ENCODE measurements around the gene RASA2. TPM values are rescaled to one million over a fixed set of nuclear protein-coding genes. Genes with fewer than 3 reads are reported as not detected.

RASA2 gene
- polyA plus RNA-seq, 1 of the 3 experiments (the other 2 are of a cell fraction): 2.4 TPM

- Histone ChIP-seq H3K9ac (no peak overlapping the region), H3K27me3 (ENCODE audit: insufficient read depth) (no peaks in the 10 kb centered on the region), H2AFZ (ENCODE audit: low read depth) (no peak overlapping the region), H3K4me2 (no peak overlapping the region), H3K9me3 (no peaks in the 10 kb centered on the region), H3K4me1 (ENCODE audit: control insufficient read depth in 1 of 2, insufficient read depth in 2 of 2, low read depth in 1 of 2, low read length in 1 of 2) (peaks cover 0 to 15% of the 10 kb centered on the region in 2 experiments; a peak in 2 of 4 replicates), H3K27ac (ENCODE audit: low read depth in 2 of 2, low read length in 1 of 2) (no peak overlapping the region), H3K36me3 (replicated peaks in 1 of 2; ENCODE audit: control insufficient read depth in 1 of 2, insufficient read depth in 2 of 2, low read length in 1 of 2) (peaks cover 17 to 37% of the 10 kb centered on the region in 2 experiments), H3K9me2 (no peaks in the 10 kb centered on the region), H4K20me1 (ENCODE audit: insufficient read depth) (no peaks in the 10 kb centered on the region), H3F3A (replicated peaks; ENCODE audit: insufficient read depth) (peaks cover 15% of the 10 kb centered on the region), H3K79me2 (ENCODE audit: insufficient read depth) (peaks cover 16% of the 10 kb centered on the region), H3K4me3 (ENCODE audit: low read depth in 2 of 2, low read length in 1 of 2) (no peak overlapping the region)
- POLR2A ChIA-PET: no interaction called here
- TF ChIP-seq MAX (IDR thresholded peaks at IDR 0.05; ENCODE audit: low read depth) (no peak), JUND (IDR thresholded peaks at IDR 0.05) (no peak), POLR2AphosphoS5 (IDR thresholded peaks at IDR 0.05; ENCODE audit: low read depth, low read length) (no peak), NFIC (IDR thresholded peaks at IDR 0.05; ENCODE audit: borderline replicate concordance) (no peak), EZH2phosphoT487 (IDR thresholded peaks at IDR 0.05; ENCODE audit: borderline replicate concordance, low read depth) (no peak), TAF1 (IDR thresholded peaks at IDR 0.05; ENCODE audit: borderline replicate concordance, low read depth, low read length) (no peak), SMC3 (IDR thresholded peaks at IDR 0.05; ENCODE audit: low read depth, low read length) (no peak), USF2 (IDR thresholded peaks at IDR 0.05; ENCODE audit: borderline replicate concordance, low read depth, low read length) (no peak), NRF1 (IDR thresholded peaks at IDR 0.05; ENCODE audit: low read depth, low read length) (no peak), RCOR1 (IDR thresholded peaks at IDR 0.05; ENCODE audit: low read length) (no peak), USF1 (IDR thresholded peaks at IDR 0.05; ENCODE audit: borderline replicate concordance, low read depth) (no peak), TEAD4 (IDR thresholded peaks at IDR 0.05; ENCODE audit: borderline replicate concordance, insufficient read depth) (no peak), RFX5 (IDR thresholded peaks at IDR 0.05; ENCODE audit: low read length) (no peak)
- DNase-seq: no peak
- WGBS (ENCODE audit: low lambda C conversion rate): 53% methylated on average over 1 of the region's 1 CpG
- CTCF ChIA-PET: interaction anchor here (1.0 kb wide), 1 partner anchor 13 kb away, joined by 3 read pairs; no protein-coding TSS in a partner anchor
These were observed 43.0 kb downstream of the RASA2 start for GRCh38 chr3:141529717-141530414.

GRCh38 chr3:141530415-141530768 lies 43.6 kb downstream of the RASA2 start:
- Histone ChIP-seq H3K9me3 (no peaks in the 10 kb centered on the region), H3K4me1 (ENCODE audit: control insufficient read depth in 1 of 2, insufficient read depth in 2 of 2, low read depth in 1 of 2, low read length in 1 of 2) (peaks cover 0 to 15% of the 10 kb centered on the region in 2 experiments; a peak in 2 of 4 replicates), H2AFZ (ENCODE audit: low read depth) (no peak overlapping the region), H3F3A (replicated peaks; ENCODE audit: insufficient read depth) (peaks cover 15% of the 10 kb centered on the region), H4K20me1 (ENCODE audit: insufficient read depth) (no peaks in the 10 kb centered on the region), H3K79me2 (ENCODE audit: insufficient read depth) (peaks cover 11% of the 10 kb centered on the region), H3K4me3 (ENCODE audit: low read depth in 2 of 2, low read length in 1 of 2) (no peak overlapping the region), H3K27ac (ENCODE audit: low read depth in 2 of 2, low read length in 1 of 2) (no peak overlapping the region), H3K9me2 (no peaks in the 10 kb centered on the region), H3K9ac (no peak overlapping the region), H3K4me2 (no peak overlapping the region), H3K27me3 (ENCODE audit: insufficient read depth) (no peaks in the 10 kb centered on the region), H3K36me3 (replicated peaks in 1 of 2; ENCODE audit: control insufficient read depth in 1 of 2, insufficient read depth in 2 of 2, low read length in 1 of 2) (peaks cover 17 to 40% of the 10 kb centered on the region in 2 experiments)
- POLR2A ChIA-PET: no interaction called here
- no peak for DNase-seq
- CTCF ChIA-PET: interaction anchor here (0.8 to 1.0 kb wide), 2 partner anchors 14 to 73 kb away, joined by 3 read pairs; no protein-coding TSS in a partner anchor
- WGBS (ENCODE audit: low lambda C conversion rate): 50% methylated on average over 1 of the region's 1 CpG
- TF ChIP-seq RAD21 (IDR thresholded peaks at IDR 0.05; ENCODE audit: low read length): no peak
- no peak for TF ChIP-seq REST (IDR thresholded peaks at IDR 0.05; ENCODE audit: low read depth, low read length)
- no peak for TF ChIP-seq YY1 (IDR thresholded peaks at IDR 0.05; ENCODE audit: low read depth)
- no peak for TF ChIP-seq MEF2A (IDR thresholded peaks at IDR 0.05; ENCODE audit: borderline replicate concordance, low read depth)
- no peak for TF ChIP-seq TCF12 (IDR thresholded peaks at IDR 0.05)
- TF ChIP-seq RXRA (IDR thresholded peaks at IDR 0.05; ENCODE audit: borderline replicate concordance, low read depth): no peak
- no peak for TF ChIP-seq NRF1 (IDR thresholded peaks at IDR 0.05; ENCODE audit: low read depth, low read length)
- no peak for TF ChIP-seq JUND (IDR thresholded peaks at IDR 0.05)
- no peak for TF ChIP-seq IRF3 (IDR thresholded peaks at IDR 0.05; ENCODE audit: low read depth, low read length)
- no peak for TF ChIP-seq POLR2AphosphoS5 (IDR thresholded peaks at IDR 0.05; ENCODE audit: low read depth, low read length)
- TF ChIP-seq NFIC (IDR thresholded peaks at IDR 0.05; ENCODE audit: borderline replicate concordance): no peak
- TF ChIP-seq GATA2 (CRISPR knock-in tag; IDR thresholded peaks at IDR 0.05): no peak
- TF ChIP-seq SMC3 (IDR thresholded peaks at IDR 0.05; ENCODE audit: low read depth, low read length): no peak
